GM12878 (cell line): ENCODE measurements around the gene ODAD2. TPM values are rescaled to one million over a fixed set of nuclear protein-coding genes. Genes with fewer than 3 reads are reported as not detected.

Source experiments
- ATAC-seq: fragments of 200-7000 bp; cut with Tn5 transposase; 3 replicates; pipeline ENCODE4 v1.9.1; 2020; ENCODE audit warnings: mild to moderate bottlenecking, moderate library complexity
- BruUV-seq: library from RNA; stranded (reverse); fragments of 400-500 nt; replicated peaks from 2 replicates; lab custom pipeline; 2021; lab: Mats Ljungman, UMichigan
- CTCF ChIA-PET: fragments of 300-600 bp; sonication (Branson Sonifier 250); formaldehyde crosslinking; extraction: SDS; loops from one replicate; lab custom pipeline; 2021; ENCODE audit warnings: inconsistent platforms; lab: Yijun Ruan, JAX
- POLR2A ChIA-PET: fragments of 350-600 bp; formaldehyde crosslinking; extraction: SDS; loops from one replicate; lab custom pipeline; 2021; ENCODE audit warnings: inconsistent platforms; lab: Charles Lee
- RAD21 ChIA-PET: fragments of 300-600 bp; sonication (Branson Sonifier 250); formaldehyde crosslinking; loops from one replicate; lab custom pipeline; 2023; ENCODE audit warnings: antibody characterized with exemption; ENCODE audit not compliant: unreplicated experiment; lab: Charles Lee
- SMC1A ChIA-PET: fragments of 300-600 bp; sonication (Branson Sonifier 250); formaldehyde crosslinking; loops from one replicate; lab custom pipeline; 2023; ENCODE audit not compliant: unreplicated experiment, uncharacterized antibody; lab: Charles Lee
- DNase-seq: peaks from one replicate; pipeline ENCODE4 v3.0.0-alpha.2; 2011; ENCODE audit warnings: low read depth, low spot score
- FAIRE-seq: peaks from 3 replicates; lab custom pipeline; 2011; peaks lifted over from hg19 to GRCh38; lab: Jason Lieb, UNC
- H2AFZ ChIP-seq: 2 replicates; pipeline ENCODE4 v1.6.0; 2011; ENCODE audit warnings: low read depth, low read length, control low read depth; ENCODE audit not compliant: control insufficient read depth
- H3K27ac ChIP-seq: 2 replicates; pipeline ENCODE4 v1.5.1; 2011; ENCODE audit warnings: control low read depth; ENCODE audit not compliant: control insufficient read depth, insufficient read depth
- H3K27me3 ChIP-seq, 2 experiments: replicated peaks in 1 of 2; 2 replicates each; pipeline versions ENCODE4 v1.6.0 to v1.6.1; 2011; ENCODE audit warnings: low read length in 1 of 2; ENCODE audit not compliant: control insufficient read depth in 2 of 2, insufficient read depth in 2 of 2
- H3K36me3 ChIP-seq, 2 experiments: 2 replicates each; pipeline ENCODE4 v1.5.1; 2011; ENCODE audit warnings: low read length in 1 of 2; ENCODE audit not compliant: control insufficient read depth in 2 of 2, insufficient read depth in 2 of 2
- H3K4me1 ChIP-seq: 2 replicates; pipeline ENCODE4 v1.6.1; 2011; ENCODE audit warnings: mild to moderate bottlenecking, low read length, moderate library complexity, mixed read lengths; ENCODE audit not compliant: control insufficient read depth, insufficient read depth
- H3K4me2 ChIP-seq: 2 replicates; pipeline ENCODE4 v1.6.0; 2011; ENCODE audit warnings: control low read depth; ENCODE audit not compliant: control insufficient read depth, insufficient read depth
- H3K4me3 ChIP-seq: fragments of 200-600 bp; sonication (generic); 2 replicates; pipeline ENCODE4 v1.5.1; 2016
- H3K79me2 ChIP-seq: 2 replicates; pipeline ENCODE4 v1.6.0; 2011; ENCODE audit warnings: low read length; ENCODE audit not compliant: control insufficient read depth, insufficient read depth
- H3K9ac ChIP-seq: 2 replicates; pipeline ENCODE4 v1.8.0; 2011; ENCODE audit warnings: low read length, control low read depth, mixed read lengths; ENCODE audit not compliant: control insufficient read depth, insufficient read depth
- H3K9me3 ChIP-seq: replicated peaks from 3 replicates; pipeline ENCODE4 v1.5.1; 2011; ENCODE audit warnings: mild to moderate bottlenecking, low read length; ENCODE audit not compliant: control insufficient read depth, insufficient read depth
- H4K20me1 ChIP-seq: 2 replicates; pipeline ENCODE4 v1.6.0; 2011; ENCODE audit not compliant: control insufficient read depth, insufficient read depth
- ATF7 ChIP-seq: fragments of 450-650 bp; IDR thresholded peaks from 2 replicates; pipeline ENCODE4 v1.6.1; 2016; ENCODE audit warnings: low read depth, mild to moderate bottlenecking
- BACH1 ChIP-seq: fragments of 450-650 bp; IDR thresholded peaks from 2 replicates; pipeline ENCODE4 v1.6.1; 2017; ENCODE audit warnings: mild to moderate bottlenecking, borderline replicate concordance
- BMI1 ChIP-seq: fragments of 450-650 bp; IDR thresholded peaks from 2 replicates; pipeline ENCODE4 v1.6.1; 2016; ENCODE audit warnings: mild to moderate bottlenecking, moderate library complexity, borderline replicate concordance
- CREB1 ChIP-seq: IDR thresholded peaks from 2 replicates; pipeline ENCODE4 v1.6.1; 2012; ENCODE audit warnings: low read depth, mild to moderate bottlenecking, inconsistent platforms
- JUNB ChIP-seq: IDR thresholded peaks from 2 replicates; pipeline ENCODE4 v1.6.1; 2016; ENCODE audit warnings: antibody characterized with exemption, mild to moderate bottlenecking
- MLLT1 ChIP-seq: fragments of 450-650 bp; IDR thresholded peaks from 2 replicates; pipeline ENCODE4 v1.6.1; 2016; ENCODE audit warnings: mild to moderate bottlenecking
- MYB ChIP-seq: fragments of 150-350 bp; IDR thresholded peaks from 2 replicates; pipeline ENCODE4 v1.6.1; 2014; ENCODE audit warnings: mild to moderate bottlenecking, low read depth, low read length, borderline replicate concordance
- NFIC ChIP-seq: IDR thresholded peaks from 2 replicates; pipeline ENCODE4 v1.6.1; 2012; ENCODE audit warnings: low read depth, mild to moderate bottlenecking, inconsistent platforms, low read length, moderate library complexity
- POLR2A ChIP-seq: IDR thresholded peaks from 2 replicates; pipeline ENCODE4 v1.6.1; 2011; ENCODE audit warnings: low read depth, mild to moderate bottlenecking, low read length
- POLR2AphosphoS5 ChIP-seq: IDR thresholded peaks from 2 replicates; pipeline ENCODE4 v1.6.1; 2011; ENCODE audit warnings: mild to moderate bottlenecking, low read length, inconsistent platforms
- RELB ChIP-seq: fragments of 450-650 bp; IDR thresholded peaks from 2 replicates; pipeline ENCODE4 v1.6.1; 2017; ENCODE audit warnings: low read depth, mild to moderate bottlenecking, moderate library complexity
- RFX5 ChIP-seq: IDR thresholded peaks from 2 replicates; pipeline ENCODE4 v1.6.1; 2011; ENCODE audit warnings: low read depth, low read length, improper control_type of control experiment
- SKIL ChIP-seq: fragments of 450-650 bp; IDR thresholded peaks from 2 replicates; pipeline ENCODE4 v1.6.1; 2017; ENCODE audit warnings: mild to moderate bottlenecking, low read depth, inconsistent platforms; ENCODE audit not compliant: poor library complexity, severe bottlenecking
- SMARCA5 ChIP-seq: fragments of 450-650 bp; IDR thresholded peaks from 2 replicates; pipeline ENCODE4 v1.6.1; 2017; ENCODE audit warnings: mild to moderate bottlenecking
- TCF12 ChIP-seq: IDR thresholded peaks from 2 replicates; pipeline ENCODE4 v1.6.1; 2011; ENCODE audit warnings: low read depth, mild to moderate bottlenecking, low read length
- ZNF217 ChIP-seq: fragments of 450-650 bp; IDR thresholded peaks from 2 replicates; pipeline ENCODE4 v1.6.1; 2017; ENCODE audit warnings: antibody characterized with exemption, mild to moderate bottlenecking
- WGBS: methylation state at CpG from one replicate; pipeline ENCODE4 v1.1.6; 2016; ENCODE audit warnings: low lambda C conversion rate; ENCODE audit not compliant: insufficient replicate concordance, insufficient coverage; ENCODE audit errors: missing lambda C conversion rate; 5-methylcytosine and 5-hydroxymethylcytosine counted together
- in situ Hi-C: fragments of 300-500 bp; cut with MboI; formaldehyde crosslinking; loops from 9 replicates; pipeline ENCODE4 v1.14.3; 2018; ENCODE audit warnings: mixed read lengths
- intact Hi-C: fragments of 100-400 bp; cut with micrococcal nuclease; formaldehyde crosslinking; loops from one replicate; pipeline ENCODE4 v1.14.2; 2022; ENCODE audit not compliant: unreplicated experiment
- polyA plus RNA-seq, 11 experiments: library from polyadenylated mRNA; depleted of rRNA in 4 of 11; unstranded in 6 of 11; stranded (reverse) in 5 of 11; fragments of >200 nt; fragmentation: Nextera tagmentation in 4 of 11; fragmentation: Illumina TruSeq in 1 of 11; extraction: Ambion mirVana in 4 of 11; extraction: Trizol in 1 of 11; gene quantifications; 1 replicate in 1 of 11; 2 replicates in 10 of 11; pipeline versions ENCODE4 v1.2.1 to v1.2.3, GENCODE V29; 2011 to 2016; ENCODE audit warnings: inconsistent platforms in 2 of 11, missing spikeins in 2 of 11, low read depth in 1 of 11
- total RNA-seq, 4 experiments: library from RNA; depleted of rRNA in 3 of 4; stranded (reverse); fragments of >200 nt in 3 of 4; fragmentation: Illumina TruSeq in 1 of 4; extraction: Trizol in 1 of 4; gene quantifications; 2 replicates each; pipeline versions ENCODE4 v1.2.1 to v1.2.3, GENCODE V29; 2013 to 2021

Gene ODAD2
- total and polyA plus RNA-seq, 10 of the 15 experiments (the other 5 are each of a cell fraction or from before 2014, with no cell fraction given), result not detected

GRCh38 chr10:27884185-27884641, 114.7 kb downstream of the ODAD2 start:
- H3K9me3 ChIP-seq, result no peaks in the 10 kb centered on the region
- H3K27me3 ChIP-seq, result no peaks in the 10 kb centered on the region
- no peak for FAIRE-seq
- H3K79me2 ChIP-seq, result no peaks in the 10 kb centered on the region
- DNase-seq, result no peak
- H3K9ac ChIP-seq, result no peak overlapping the region
- TF ChIP-seq CREB1 (no peak), RFX5 (no peak), ZNF217 (no peak), NFIC (no peak), MLLT1 (no peak), POLR2AphosphoS5 (no peak), ATF7 (no peak), POLR2A (no peak), TCF12 (no peak), SKIL (no peak), RELB (no peak), BMI1 (no peak), BACH1 (no peak), JUNB (no peak), SMARCA5 (no peak), MYB (no peak)
- ATAC-seq, result no peak
- H2AFZ ChIP-seq, result no peak overlapping the region
- H3K4me2 ChIP-seq, result no peak overlapping the region
- no peak overlapping the region for H3K27ac ChIP-seq
- no TSS peak for BruUV-seq
- H4K20me1 ChIP-seq, result no peaks in the 10 kb centered on the region
- ChIA-PET CTCF (no interaction called here), SMC1A (no interaction called here), RAD21 (no interaction called here), POLR2A (no interaction called here)
- no peak overlapping the region for H3K4me3 ChIP-seq
- H3K4me1 ChIP-seq, result no peaks in the 10 kb centered on the region
- H3K36me3 ChIP-seq, result no peaks in the 10 kb centered on the region
- WGBS, result 6% methylated on average over 1 of the region's 1 CpG
- intact Hi-C loops (no loop called here), in situ Hi-C loops (no loop called here)
